ENCODE measurements around the gene RRM2. TPM values are rescaled to one million over a fixed set of nuclear protein-coding genes. Genes with fewer than 3 reads are reported as not detected.
"Not testable (repeated sequence)": the region's sequence is repeated elsewhere in the genome, so short reads cannot be mapped to it uniquely, and the experiment has no call there.

Gene RRM2
- total RNA-seq, 1 donor from 2014 or later, result 11.9 TPM

DNA sequence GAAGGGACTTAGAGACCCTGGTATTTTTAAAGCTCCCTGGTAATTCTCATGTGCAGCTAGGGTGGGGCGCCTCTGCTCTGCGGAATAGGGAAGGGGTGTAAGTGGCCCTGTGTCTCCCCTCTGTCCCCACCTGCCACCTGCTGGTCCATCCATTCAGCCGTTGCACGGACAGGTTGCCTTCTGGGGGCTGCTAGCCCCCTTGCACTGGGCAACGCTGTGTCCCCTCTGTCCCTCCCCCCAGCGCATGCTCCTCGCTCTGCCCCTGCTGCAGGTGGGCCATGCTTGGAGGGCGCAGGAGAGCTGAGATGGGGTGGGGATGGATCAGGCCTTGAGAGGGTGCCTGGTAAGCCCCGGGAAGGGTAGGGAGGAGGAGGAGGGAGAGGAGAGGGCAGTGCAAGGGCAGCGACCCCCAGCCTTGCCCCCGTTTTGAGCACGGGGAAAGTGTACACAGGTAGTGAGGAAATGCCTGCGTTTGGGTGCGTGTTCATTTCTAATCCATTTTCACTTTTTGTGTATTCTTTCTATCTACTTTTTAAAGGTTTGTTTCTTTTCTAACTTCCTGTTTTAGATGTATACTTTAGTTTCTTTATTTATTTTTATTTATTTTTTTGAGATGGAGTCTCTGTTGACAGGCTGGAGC lies 23.9 kb downstream of the RRM2 start:
- Histone ChIP-seq H3K79me2 (ENCODE audit: insufficient read depth, low read length) (no peaks in the 10 kb centered on the region), H4K20me1 (ENCODE audit: insufficient read depth, low read length) (no peaks in the 10 kb centered on the region), H3K4me1 (ENCODE audit: insufficient read depth, low read length) (no peaks in the 10 kb centered on the region), H3K9me3 (ENCODE audit: insufficient read depth, low read depth, low read length) (no peaks in the 10 kb centered on the region), H3K36me3 (ENCODE audit: insufficient read depth, low read length) (no peaks in the 10 kb centered on the region), H3K9ac (ENCODE audit: low read length) (no peak overlapping the region), H3K27me3 (ENCODE audit: insufficient read depth, low read length) (no peaks in the 10 kb centered on the region), H3K4me2 (ENCODE audit: low read length) (no peak overlapping the region), H3K4me3 (ENCODE audit: insufficient read depth, low read depth, low read length) (no peak overlapping the region), H3K27ac (ENCODE audit: low read depth, low read length) (no peak overlapping the region), H2AFZ (ENCODE audit: low read depth, low read length) (no peak overlapping the region)
- Mint-ChIP-seq H3K4me1 (ENCODE audit: low read depth, unreplicated experiment) (peaks cover 4% of the 10 kb centered on the region), H3K9me3 (ENCODE audit: unreplicated experiment) (no peaks in the 10 kb centered on the region), H3K27me3 (ENCODE audit: low read depth, unreplicated experiment) (peaks cover 10% of the 10 kb centered on the region), H3K4me3 (ENCODE audit: unreplicated experiment) (no peak overlapping the region), H3K27ac (ENCODE audit: unreplicated experiment) (no peak overlapping the region), H3K36me3 (ENCODE audit: low read depth, unreplicated experiment) (no peaks in the 10 kb centered on the region)
- no peak for TF ChIP-seq EZH2 (IDR thresholded peaks at IDR 0.05; ENCODE audit: insufficient read depth, low read length)
- no peak for TF ChIP-seq CTCF (IDR thresholded peaks at IDR 0.05; ENCODE audit: insufficient read depth, low read depth, low read length)
- FAIRE-seq (no peak), DNase-seq (ENCODE audit: low read depth) (no peak)

DNA sequence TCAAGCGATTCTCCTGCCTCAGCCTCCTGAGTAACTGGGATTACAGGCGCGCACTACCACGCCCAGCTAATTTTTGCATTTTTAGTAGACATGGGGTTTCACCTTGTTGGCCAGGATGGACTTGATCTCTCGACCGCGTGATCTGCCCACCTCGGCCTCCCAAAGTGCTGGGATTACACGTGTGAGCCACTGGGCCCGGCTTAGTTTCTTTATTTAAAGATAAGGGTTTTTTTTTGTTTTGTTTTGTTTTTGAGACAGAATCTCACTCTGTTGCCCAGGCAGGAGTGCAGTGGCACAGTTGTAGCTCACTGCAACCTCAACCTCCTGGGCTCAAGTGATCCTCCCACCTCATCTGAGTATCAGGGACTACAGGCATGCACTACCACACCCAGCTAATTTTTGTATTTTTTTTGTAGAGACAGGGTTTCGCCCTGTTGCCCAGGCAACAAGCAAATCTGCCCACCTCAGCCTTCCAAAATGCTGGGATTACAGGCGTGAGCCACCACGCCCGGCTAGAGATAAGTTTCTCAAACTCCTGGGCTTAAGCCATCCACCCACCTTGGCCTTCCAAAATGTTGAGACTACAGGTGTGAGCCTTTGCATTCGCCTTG lies 24.6 kb downstream of the RRM2 start:
- H3K36me3 ChIP-seq (ENCODE audit: insufficient read depth, low read length); H4K20me1 ChIP-seq (ENCODE audit: insufficient read depth, low read length); DNase-seq (ENCODE audit: low read depth); H3K9me3 Mint-ChIP-seq (ENCODE audit: unreplicated experiment); H3K4me1 ChIP-seq (ENCODE audit: insufficient read depth, low read length); H3K4me2 ChIP-seq (ENCODE audit: low read length); FAIRE-seq; H3K27me3 Mint-ChIP-seq (ENCODE audit: low read depth, unreplicated experiment); H3K27ac ChIP-seq (ENCODE audit: low read depth, low read length); H3K27me3 ChIP-seq (ENCODE audit: insufficient read depth, low read length); H3K4me3 Mint-ChIP-seq (ENCODE audit: unreplicated experiment); H3K36me3 Mint-ChIP-seq (ENCODE audit: low read depth, unreplicated experiment); H2AFZ ChIP-seq (ENCODE audit: low read depth, low read length); H3K4me1 Mint-ChIP-seq (ENCODE audit: low read depth, unreplicated experiment); H3K27ac Mint-ChIP-seq (ENCODE audit: unreplicated experiment); H3K4me3 ChIP-seq (ENCODE audit: insufficient read depth, low read depth, low read length); H3K79me2 ChIP-seq (ENCODE audit: insufficient read depth, low read length); H3K9ac ChIP-seq (ENCODE audit: low read length); H3K9me3 ChIP-seq (ENCODE audit: insufficient read depth, low read depth, low read length): not testable (repeated sequence)

DNA sequence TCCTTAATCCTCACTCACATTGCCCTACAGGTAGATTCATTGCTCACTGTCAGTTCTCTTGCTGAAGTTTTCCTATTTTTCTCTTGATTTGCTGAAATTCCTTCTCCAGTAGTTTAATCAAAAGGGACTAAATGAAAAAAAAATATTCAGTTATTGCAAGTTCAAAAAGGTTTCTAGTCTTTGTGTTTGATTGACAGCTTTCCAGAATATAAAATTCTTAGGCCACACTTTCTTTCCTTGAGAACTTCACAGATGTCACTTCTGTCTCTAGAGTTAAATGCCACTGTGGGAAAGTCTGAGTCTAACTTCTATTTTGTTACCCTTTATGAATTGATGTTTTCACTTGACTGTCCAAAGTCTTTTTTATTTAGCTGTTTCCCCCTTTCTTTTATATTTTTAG lies 25.7 kb downstream of the RRM2 start:
- DNase-seq (ENCODE audit: low read depth), result no peak
- H3K4me1 Mint-ChIP-seq (ENCODE audit: low read depth, unreplicated experiment), result peaks cover 2% of the 10 kb centered on the region
- no peaks in the 10 kb centered on the region for H4K20me1 ChIP-seq (ENCODE audit: insufficient read depth, low read length)
- no peaks in the 10 kb centered on the region for H3K36me3 ChIP-seq (ENCODE audit: insufficient read depth, low read length)
- H3K9ac ChIP-seq (ENCODE audit: low read length), result no peak overlapping the region
- no peaks in the 10 kb centered on the region for H3K4me1 ChIP-seq (ENCODE audit: insufficient read depth, low read length)
- H3K4me2 ChIP-seq (ENCODE audit: low read length), result no peak overlapping the region
- H2AFZ ChIP-seq (ENCODE audit: low read depth, low read length), result no peak overlapping the region
- H3K27ac Mint-ChIP-seq (ENCODE audit: unreplicated experiment), result no peak overlapping the region
- H3K27ac ChIP-seq (ENCODE audit: low read depth, low read length), result no peak overlapping the region
- FAIRE-seq, result no peak
- H3K36me3 Mint-ChIP-seq (ENCODE audit: low read depth, unreplicated experiment), result no peaks in the 10 kb centered on the region
- H3K27me3 Mint-ChIP-seq (ENCODE audit: low read depth, unreplicated experiment), result peaks cover 6% of the 10 kb centered on the region
- H3K79me2 ChIP-seq (ENCODE audit: insufficient read depth, low read length), result no peaks in the 10 kb centered on the region
- no peaks in the 10 kb centered on the region for H3K9me3 Mint-ChIP-seq (ENCODE audit: unreplicated experiment)
- no peak overlapping the region for H3K4me3 ChIP-seq (ENCODE audit: insufficient read depth, low read depth, low read length)
- H3K27me3 ChIP-seq (ENCODE audit: insufficient read depth, low read length), result no peaks in the 10 kb centered on the region
- TF ChIP-seq EZH2 (IDR thresholded peaks at IDR 0.05; ENCODE audit: insufficient read depth, low read length), result no peak
- TF ChIP-seq CTCF (IDR thresholded peaks at IDR 0.05; ENCODE audit: insufficient read depth, low read depth, low read length), result no peak
- no peak overlapping the region for H3K4me3 Mint-ChIP-seq (ENCODE audit: unreplicated experiment)
- H3K9me3 ChIP-seq (ENCODE audit: insufficient read depth, low read depth, low read length), result no peaks in the 10 kb centered on the region

Measured in astrocyte (in vitro differentiated cells and primary cell).